ENCODE measurements around the gene IPO13. TPM values are rescaled to one million over a fixed set of nuclear protein-coding genes. Genes with fewer than 3 reads are reported as not detected.

The IPO13 gene
- total and polyA plus RNA-seq, 7 donors = 26.8 to 140 (median 93.0) TPM

- Histone ChIP-seq H3K4me1 (peaks cover 3% of the 10 kb centered on the region), H3K27ac (no peak overlapping the region), H3K4me3 (no peak overlapping the region), H3K36me3 (ENCODE audit: insufficient read depth in 1 of 2, low read depth in 1 of 2) (peaks cover 0 to 9% of the 10 kb centered on the region in 2 donors), H3K9me3 (no peaks in the 10 kb centered on the region), H3K27me3 (ENCODE audit: insufficient read depth in 3 of 3, low read length in 2 of 3) (no peaks in the 10 kb centered on the region)
- DNase-seq = no peak
- WGBS, 3 donors = 79 to 86% (median 82%) methylated on average over 13 of the region's 13 CpGs
- intact Hi-C loops (cut with DNase I) = no loop called here
- ATAC-seq = peak; percentile 23 to 35 (median 32)
- no peak for TF ChIP-seq CTCF (IDR thresholded peaks at IDR 0.05)
These were observed 31.9 kb upstream of the IPO13 start for GRCh38 chr1:43914576-43915525.

GRCh38 chr1:43919906-43920305, 26.8 kb upstream of the IPO13 start:
- Histone ChIP-seq H3K4me3 (no peak overlapping the region), H3K9me3 (no peaks in the 10 kb centered on the region), H3K27me3 (ENCODE audit: insufficient read depth in 3 of 3, low read length in 2 of 3) (no peaks in the 10 kb centered on the region), H3K4me1 (peaks cover 2% of the 10 kb centered on the region), H3K27ac (no peak overlapping the region), H3K36me3 (ENCODE audit: insufficient read depth in 1 of 2, low read depth in 1 of 2) (peaks cover 0 to 22% of the 10 kb centered on the region in 2 donors)
- intact Hi-C loops (cut with DNase I) = no loop called here
- ATAC-seq = no peak
- 88 to 96% (median 93%) methylated on average over 7 of the region's 7 CpGs for WGBS, 3 donors
- no peak for TF ChIP-seq CTCF (IDR thresholded peaks at IDR 0.05)
- DNase-seq = no peak

- H3K27ac ChIP-seq = no peak overlapping the region
- ATAC-seq (no peak), DNase-seq (no peak)
- peaks cover 0 to 29% of the 10 kb centered on the region in 2 donors for H3K36me3 ChIP-seq (ENCODE audit: insufficient read depth in 1 of 2, low read depth in 1 of 2)
- no peak for TF ChIP-seq CTCF (IDR thresholded peaks at IDR 0.05)
- intact Hi-C loops (cut with DNase I) = no loop called here
- 91 to 94% (median 94%) methylated on average over 6 of the region's 6 CpGs for WGBS, 3 donors
- H3K27me3 ChIP-seq (ENCODE audit: insufficient read depth in 3 of 3, low read length in 2 of 3) = no peaks in the 10 kb centered on the region
- no peaks in the 10 kb centered on the region for H3K4me1 ChIP-seq
- no peak overlapping the region for H3K4me3 ChIP-seq
- no peaks in the 10 kb centered on the region for H3K9me3 ChIP-seq
These were observed 25.7 kb upstream of the IPO13 start for GRCh38 chr1:43921022-43921421.

GRCh38 chr1:43924516-43924915, 22.2 kb upstream of the IPO13 start:
- Histone ChIP-seq H3K4me1 (no peaks in the 10 kb centered on the region), H3K4me3 (no peak overlapping the region), H3K27ac (no peak overlapping the region), H3K36me3 (ENCODE audit: insufficient read depth in 1 of 2, low read depth in 1 of 2) (peaks cover 0 to 36% of the 10 kb centered on the region in 2 donors), H3K9me3 (no peaks in the 10 kb centered on the region), H3K27me3 (ENCODE audit: insufficient read depth in 3 of 3, low read length in 2 of 3) (no peaks in the 10 kb centered on the region)
- whole genome bisulfite sequencing, 3 donors = 88 to 99% (median 88%) methylated on average over 4 of the region's 4 CpGs
- intact Hi-C loops (cut with DNase I) = no loop called here
- no peak for ATAC-seq
- no peak for TF ChIP-seq CTCF (IDR thresholded peaks at IDR 0.05)
- DNase-seq = no peak

All from psoas muscle (tissue), 8 donors.